DMS153 treated with DMSO at 0.1 percent for 48 hours (cell line): ENCODE results near the gene ARFRP1.

Experiments used
- DNase-seq: peaks from one replicate; lab custom pipeline; 2025; ENCODE audit not compliant: unreplicated experiment; lab: John Stamatoyannopoulos, UW

ARFRP1 gene

DNA sequence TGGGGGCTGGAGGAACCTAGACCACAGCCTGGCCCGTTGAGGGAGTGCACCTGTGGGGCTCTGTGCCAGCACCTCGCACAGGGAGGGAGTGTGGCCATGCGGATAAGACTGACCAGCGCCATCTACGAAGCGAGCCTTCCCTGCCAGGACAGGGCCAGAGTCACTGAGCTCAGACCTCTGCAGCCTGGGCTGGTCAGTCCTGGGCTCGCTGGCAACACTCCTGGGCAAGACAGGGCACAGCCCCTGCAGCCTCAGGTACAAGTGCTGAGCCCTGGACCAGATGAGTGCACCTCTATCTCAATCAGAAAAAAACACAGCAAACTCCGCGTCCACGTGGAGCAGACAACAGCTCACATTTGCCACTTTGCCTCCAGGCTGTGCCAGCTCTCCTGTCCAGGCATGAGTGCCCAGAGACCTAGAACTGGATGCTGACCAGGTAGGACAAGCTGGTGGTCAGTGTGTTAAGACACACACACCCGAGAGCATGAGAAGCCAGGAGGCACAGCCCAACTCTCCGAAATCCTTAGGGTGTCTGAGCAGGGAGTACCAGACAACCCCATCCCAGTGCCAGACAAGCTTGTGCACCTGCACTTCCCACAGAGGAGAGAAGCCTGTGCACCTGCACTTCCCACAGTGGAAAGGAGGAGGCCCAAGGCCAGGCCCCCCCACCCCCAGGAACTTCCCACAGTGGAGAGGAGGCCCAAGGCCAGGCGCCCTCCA, 4.9 kb downstream of the ARFRP1 start:
- no peak for DNase-seq

DNA sequence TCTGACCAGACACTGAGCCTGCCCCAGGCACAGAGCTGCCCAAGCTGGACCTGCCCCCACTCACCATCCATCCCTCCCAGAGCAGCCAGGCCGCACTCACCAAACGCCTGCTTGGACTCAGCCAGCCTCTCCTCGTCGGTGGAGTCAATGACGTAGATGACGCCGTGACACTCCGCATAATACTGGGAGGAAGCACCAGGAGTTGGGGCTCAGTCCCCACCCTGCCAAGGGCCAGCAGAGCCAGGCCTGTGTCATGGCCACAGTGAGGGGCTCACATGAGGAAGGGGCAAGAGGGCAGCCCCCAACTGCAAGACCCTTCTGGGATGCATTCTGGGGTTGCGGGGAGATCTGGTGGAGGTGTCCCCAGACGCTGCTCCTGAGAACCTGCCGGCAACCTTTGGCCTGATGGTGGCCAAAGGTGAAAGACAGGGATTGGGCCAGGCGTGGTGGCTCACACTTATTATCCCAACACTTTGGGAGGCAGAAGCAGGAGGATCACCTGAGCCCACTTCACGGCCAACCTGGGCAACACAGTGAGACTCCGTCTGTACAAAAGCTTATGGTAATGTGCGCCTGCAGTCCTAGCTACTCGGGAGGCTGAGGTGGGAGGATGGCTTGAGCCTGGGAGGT, 5.6 kb downstream of the ARFRP1 start:
- no peak for DNase-seq

DNA sequence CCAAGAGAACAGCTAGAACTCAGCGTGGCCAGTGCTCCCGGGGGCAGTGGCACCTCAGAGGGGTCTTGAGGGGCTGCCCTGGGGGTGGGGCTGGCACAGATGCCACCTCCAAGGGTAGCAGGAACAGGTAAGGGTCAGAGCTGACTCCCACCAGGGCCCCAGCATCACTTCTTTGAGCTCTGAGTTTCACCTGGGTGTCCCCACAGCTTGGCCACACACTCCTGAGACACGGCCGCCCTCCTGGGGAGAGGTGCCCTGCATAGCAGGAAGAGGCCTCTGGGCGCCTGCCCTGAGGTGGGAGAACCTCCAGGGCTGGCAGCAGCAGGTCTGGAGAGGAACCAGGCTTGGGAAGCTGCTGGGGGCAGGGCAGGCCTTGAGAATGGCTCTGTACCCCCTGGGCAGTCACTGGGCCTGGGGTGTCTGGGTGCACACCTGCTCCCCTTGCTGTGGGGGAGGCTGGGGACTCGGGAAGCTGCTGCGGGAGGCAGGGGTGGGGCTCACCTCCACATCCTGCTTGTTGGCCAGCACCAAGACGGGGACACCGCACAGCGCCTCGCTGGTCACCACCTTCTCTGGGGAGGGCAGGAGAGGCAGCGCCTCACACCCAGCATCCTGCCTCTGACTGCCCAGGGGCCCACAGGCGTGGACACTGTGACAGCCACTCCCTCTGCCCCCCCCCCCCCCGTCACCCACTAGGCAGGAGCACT, 6.3 kb downstream of the ARFRP1 start:
- no peak for DNase-seq

DNA sequence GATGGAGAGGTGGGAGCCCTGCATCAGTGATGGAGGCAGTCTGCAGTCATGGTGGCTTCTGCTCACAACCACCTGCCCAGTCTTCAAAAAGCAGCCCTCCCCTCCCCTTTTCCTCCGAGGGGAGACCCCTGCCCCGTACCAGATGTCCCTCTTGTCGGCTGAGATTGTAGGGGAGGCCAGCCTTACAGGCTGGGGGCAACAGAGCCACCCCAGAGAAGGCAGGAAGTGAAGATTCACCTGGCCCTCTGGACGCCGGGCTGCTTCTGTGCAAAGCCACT, 6.8 kb downstream of the ARFRP1 start:
- DNase-seq, result no peak

DNA sequence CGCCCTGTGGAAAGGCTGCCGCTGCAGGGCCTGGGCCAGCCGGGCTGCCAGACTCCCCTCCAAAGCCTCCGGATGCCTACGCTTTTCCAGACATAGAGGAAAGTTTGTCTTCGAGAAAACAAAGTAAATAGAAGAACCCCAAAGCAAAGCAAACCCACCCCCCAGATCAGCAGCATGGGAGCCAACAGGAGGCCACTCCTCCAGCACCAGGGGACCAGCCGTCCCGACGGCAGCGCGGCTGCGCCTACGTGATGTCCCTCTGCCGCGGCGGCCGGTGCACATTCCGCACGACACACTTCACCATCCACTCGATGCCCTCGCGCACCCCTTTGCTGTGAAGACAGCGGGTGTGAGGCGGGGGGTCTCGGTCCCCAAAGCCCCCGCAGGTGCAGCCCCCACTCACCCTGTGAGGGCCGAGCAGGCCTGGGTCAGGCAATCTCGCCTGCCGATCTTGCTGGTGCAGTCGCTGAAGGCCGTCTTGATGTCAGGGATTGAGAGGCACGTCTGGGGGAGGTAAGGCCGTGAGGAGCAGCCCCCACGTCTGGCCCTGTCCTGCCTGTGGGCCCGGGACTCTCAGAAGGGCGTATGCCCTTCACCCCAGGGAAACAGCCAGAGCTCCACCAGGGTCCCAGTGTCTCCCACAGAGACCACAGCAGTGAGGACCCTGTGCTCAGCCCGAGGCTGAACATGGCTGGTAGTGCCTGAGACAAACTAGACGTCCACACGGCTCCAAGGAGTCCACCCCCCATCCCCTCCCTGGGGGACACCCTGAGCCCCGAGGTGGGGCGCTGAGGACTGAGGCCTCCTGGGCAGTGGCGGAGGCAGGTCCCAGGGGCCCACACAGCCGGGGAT, 7.4 kb downstream of the ARFRP1 start:
- no peak for DNase-seq

DNA sequence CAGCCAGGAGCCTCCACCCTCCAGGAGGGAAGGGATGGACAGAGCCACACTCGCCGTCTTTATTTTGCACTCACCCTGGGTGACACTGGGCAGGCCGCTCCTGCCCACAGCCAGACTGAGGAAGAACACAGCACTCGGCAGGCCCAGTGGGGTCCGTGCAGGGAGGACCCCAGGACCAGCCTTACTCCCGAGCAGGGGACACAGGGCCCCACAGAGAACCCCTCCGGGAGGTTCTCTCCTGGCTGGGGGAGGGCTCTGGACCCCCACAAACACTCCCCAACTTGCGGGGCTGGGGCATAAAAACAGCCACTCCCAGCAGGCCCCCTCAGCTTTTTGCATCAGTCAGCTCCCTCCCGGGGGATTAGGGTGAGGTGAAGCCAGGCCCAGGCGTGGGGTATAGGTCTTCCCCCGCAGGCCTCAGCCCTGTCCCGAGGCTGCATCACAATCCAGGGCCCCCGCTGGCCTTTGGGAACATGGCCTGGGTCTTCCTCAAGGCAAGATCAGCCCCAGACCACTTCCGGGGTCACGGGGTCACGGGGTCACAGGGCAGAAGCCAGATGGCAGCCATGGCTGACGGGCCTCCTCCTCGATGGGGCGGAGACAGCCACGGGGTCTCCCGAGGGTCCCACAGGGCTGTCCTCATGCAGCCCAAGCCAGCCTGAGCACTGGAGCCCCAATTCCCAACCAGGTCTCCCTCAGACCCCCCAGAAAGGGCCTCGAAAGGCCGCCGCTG, 8.1 kb downstream of the ARFRP1 start:
- DNase-seq, result no peak

DNA sequence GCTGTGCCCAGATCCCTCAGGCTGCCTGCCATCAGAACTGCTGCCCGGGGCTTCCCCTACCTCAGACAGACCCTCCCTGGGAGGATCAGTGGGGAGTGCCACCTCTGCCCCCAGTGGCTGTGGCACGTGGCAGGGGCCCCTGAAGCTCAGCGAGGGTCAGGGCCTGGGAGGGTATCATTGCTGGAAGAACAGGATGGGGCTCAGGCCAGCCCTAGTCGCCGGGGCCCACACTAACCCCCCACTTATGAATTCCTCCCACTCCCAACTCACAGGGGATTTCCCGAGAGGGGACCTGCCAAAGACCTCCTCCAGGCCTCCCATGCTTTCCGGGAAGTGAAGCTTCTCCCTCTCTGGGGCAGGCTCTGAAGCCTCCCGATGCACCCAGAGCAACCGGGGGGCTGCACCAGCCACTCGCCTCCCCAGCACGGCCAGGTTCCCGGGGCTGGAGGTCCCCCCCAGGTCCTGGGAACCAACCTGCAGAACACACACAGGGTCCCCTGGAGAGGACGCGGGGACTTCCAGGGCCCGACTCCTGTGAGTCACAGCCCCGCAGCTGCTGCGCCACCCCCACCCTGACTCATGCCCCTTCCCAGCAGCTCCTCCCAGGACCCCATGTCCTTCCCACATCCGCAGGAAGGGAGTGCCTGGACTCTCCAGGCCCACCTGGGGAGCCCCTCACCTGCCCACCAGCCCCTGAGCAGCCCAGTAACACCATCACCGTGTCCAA, 8.9 kb downstream of the ARFRP1 start:
- DNase-seq, result no peak

DNA sequence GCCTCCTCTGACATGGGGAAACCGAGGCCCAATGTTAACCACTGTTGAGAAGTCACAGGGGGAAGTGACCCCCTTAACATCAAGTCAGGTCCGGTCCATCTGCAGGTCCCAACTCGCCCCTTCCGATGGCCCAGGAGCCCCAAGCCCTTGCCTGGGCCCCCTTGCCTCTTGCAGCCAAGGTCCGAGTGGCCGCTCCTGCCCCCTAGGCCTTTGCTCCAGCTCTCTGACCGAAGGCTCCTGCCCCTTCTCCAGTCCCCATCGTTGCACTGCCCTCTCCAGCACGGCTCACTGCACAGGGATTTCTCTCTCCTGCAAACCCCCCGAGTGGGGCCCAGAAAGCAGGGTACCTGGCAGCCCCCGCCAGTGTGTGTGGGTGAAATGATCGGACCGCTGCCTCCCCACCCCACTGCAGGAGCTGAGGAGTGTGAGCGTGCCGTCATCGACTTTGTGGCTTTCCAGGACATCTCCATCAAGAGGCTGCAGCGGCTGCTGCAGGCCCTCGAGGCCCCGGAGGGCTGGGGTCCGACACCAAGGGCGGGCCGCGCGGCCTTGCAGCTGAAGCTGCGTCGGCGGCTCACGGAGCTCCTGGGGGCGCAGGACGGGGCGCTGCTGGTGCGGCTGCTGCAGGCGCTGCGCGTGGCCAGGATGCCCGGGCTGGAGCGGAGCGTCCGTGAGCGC, 9.8 kb downstream of the ARFRP1 start:
- DNase-seq, result no peak

DNA sequence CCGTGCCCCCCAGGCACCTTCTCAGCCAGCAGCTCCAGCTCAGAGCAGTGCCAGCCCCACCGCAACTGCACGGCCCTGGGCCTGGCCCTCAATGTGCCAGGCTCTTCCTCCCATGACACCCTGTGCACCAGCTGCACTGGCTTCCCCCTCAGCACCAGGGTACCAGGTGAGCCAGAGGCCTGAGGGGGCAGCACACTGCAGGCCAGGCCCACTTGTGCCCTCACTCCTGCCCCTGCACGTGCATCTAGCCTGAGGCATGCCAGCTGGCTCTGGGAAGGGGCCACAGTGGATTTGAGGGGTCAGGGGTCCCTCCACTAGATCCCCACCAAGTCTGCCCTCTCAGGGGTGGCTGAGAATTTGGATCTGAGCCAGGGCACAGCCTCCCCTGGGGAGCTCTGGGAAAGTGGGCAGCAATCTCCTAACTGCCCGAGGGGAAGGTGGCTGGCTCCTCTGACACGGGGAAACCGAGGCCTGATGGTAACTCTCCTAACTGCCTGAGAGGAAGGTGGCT, 10.4 kb downstream of the ARFRP1 start:
- DNase-seq, result no peak

DNA sequence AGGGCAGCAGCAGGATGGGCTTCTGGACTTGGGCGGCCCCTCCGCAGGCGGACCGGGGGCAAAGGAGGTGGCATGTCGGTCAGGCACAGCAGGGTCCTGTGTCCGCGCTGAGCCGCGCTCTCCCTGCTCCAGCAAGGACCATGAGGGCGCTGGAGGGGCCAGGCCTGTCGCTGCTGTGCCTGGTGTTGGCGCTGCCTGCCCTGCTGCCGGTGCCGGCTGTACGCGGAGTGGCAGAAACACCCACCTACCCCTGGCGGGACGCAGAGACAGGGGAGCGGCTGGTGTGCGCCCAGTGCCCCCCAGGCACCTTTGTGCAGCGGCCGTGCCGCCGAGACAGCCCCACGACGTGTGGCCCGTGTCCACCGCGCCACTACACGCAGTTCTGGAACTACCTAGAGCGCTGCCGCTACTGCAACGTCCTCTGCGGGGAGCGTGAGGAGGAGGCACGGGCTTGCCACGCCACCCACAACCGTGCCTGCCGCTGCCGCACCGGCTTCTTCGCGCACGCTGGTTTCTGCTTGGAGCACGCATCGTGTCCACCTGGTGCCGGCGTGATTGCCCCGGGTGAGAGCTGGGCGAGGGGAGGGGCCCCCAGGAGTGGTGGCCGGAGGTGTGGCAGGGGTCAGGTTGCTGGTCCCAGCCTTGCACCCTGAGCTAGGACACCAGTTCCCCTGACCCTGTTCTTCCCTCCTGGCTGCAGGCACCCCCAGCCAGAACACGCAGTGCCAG, 11.0 kb downstream of the ARFRP1 start, which contains the start of gene TNFRSF6B:
Gene TNFRSF6B, plus strand, starts transcription at position 25 of the 729 bp plus-strand sequence. Its CDS starts 116 bp downstream, at position 141.
- DNase-seq, result no peak

DNA sequence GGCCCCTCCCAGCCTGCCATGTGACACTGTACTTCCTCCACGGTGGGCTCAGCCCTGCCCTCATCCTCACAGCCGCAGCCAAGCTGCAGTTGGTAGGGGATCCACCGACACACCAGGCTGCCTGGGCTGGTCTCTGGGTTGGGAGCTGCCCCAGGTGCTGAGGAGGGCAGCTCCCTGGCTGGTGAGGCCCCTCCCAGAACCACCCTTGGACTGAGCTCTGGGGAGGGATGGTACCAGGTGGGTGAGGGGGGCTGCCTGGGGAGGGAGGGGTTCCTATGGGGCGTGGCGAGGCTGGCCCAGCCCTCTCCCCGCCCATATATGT, 11.5 kb downstream of the ARFRP1 start:
- DNase-seq, result no peak

DNA sequence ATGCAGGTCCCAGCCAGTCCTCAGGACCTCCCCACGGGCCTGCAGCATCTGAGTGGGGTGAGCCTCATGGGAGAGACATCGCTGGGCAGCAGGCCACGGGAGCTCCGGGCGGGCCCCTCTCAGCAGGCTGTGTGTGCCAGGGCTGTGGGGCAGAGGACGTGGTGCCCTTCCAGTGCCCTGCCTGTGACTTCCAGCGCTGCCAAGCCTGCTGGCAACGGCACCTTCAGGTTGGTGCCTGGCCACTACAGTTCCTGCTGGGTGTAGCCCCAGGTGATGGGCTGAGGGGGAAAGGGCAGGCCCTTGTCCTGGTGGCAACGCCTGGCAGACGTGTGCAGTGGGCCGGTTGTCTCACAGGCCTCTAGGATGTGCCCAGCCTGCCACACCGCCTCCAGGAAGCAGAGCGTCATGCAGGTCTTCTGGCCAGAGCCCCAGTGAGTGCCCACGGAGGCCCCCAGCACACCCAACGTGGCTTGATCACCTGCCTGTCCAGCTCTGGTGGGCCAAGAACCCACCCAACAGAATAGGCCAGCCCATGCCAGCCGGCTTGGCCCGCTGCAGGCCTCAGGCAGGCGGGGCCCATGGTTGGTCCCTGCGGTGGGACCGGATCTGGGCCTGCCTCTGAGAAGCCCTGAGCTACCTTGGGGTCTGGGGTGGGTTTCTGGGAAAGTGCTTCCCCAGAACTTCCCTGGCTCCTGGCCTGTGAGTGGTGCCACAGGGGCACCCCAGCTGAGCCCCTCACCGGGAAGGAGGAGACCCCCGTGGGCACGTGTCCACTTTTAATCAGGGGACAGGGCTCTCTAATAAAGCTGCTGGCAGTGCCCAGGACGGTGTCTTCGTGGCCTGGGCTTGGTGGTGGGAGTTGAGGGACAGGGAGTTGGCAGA, 12.1 kb downstream of the ARFRP1 start:
- no peak for DNase-seq

DNA sequence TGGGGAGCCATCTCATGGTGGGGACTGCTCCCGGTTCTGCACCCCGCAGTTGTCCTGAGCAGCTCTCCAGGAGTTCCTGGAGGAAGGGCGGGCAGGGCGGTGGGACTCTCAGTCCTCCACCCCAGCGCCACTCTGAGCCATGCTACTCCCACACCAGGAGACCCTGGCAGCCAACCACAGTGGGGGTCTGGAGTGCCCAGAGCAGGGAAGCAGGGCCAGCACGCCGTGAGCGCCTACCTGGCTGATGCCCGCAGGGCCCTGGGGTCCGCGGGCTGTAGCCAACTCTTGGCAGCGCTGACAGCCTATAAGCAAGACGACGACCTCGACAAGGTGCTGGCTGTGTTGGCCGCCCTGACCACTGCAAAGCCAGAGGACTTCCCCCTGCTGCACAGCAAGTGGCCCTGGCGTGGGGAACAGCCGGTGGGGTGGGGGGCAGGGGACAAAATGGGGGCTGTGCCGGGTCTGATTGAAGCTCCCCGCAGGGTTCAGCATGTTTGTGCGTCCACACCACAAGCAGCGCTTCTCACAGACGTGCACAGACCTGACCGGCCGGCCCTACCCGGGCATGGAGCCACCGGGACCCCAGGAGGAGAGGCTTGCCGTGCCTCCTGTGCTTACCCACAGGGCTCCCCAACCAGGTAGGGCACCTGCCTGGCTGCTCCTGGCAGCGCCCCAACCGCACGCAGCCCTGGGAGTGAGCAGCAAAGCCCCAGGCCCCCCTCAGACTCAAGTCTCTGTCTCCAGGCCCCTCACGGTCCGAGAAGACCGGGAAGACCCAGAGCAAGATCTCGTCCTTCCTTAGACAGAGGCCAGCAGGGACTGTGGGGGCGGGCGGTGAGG, 13.0 kb downstream of the ARFRP1 start:
- DNase-seq, result no peak

DNA sequence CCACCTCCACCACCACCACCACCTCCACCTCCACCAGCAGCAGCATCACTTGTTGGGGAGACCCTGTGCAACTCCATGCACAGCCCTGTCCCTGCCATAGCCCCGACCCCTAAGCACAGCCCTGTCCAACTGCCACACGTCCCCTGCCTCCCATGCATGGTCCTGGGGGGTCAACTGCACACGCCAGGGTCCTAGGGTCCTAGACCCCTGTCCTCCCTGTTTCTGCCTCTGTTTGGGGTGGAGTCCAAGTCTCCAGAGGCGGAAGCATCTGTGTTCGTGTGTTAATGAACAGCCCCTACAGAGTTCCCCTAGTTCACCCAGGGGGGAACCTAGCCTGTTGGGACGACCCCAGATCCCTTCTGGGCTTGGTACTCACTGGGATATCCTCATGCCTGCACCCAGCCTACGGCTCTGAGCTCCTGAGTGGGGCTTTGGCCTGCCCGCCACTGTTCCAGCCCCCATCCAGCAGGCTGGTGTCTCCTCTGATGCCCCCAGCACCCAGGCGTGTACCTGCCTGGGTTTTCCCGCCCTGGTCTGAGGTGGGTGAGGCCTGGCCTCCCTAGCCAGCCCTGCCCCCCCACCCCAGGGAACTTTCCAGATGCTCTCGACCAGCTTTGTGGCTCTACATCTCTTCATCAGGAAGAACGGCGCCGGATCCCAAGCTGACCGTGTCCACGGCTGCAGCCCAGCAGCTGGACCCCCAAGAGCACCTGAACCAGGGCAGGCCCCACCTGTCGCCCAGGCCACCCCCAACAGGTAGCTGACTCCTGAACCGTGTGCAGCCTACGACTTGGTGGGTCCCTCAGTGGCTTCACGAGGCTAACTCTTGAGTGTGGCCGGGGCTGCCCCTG, 13.8 kb downstream of the ARFRP1 start:
- no peak for DNase-seq

DNA sequence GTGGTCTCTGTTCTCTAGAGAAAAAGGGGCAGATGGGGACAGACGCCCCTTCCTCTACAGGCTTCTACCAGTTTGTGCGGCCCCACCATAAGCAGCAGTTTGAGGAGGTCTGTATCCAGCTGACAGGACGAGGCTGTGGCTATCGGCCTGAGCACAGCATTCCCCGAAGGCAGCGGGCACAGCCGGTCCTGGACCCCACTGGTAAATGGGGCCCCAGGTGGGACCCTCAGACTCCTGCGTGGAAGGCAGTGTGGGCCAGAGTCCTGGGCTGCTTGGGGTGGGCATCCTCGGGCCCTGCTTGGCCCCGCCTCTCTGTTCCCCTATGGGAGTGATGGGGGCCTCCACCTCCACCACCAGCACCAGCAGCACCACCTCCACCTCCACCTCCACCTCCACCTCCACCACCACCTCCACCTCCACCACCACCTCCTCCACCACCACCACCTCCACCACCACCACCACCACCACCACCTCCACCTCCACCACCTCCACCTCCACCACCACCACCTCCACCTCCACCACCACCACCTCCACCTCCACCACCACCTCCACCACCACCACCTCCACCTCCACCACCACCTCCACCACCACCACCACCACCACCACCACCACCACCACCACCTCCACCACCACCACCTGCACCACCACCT, 14.6 kb downstream of the ARFRP1 start:
- no peak for DNase-seq
